Common myeloid progenitor, CD34-positive (primary cell): ENCODE results near the gene ECI1.

Experiments used
- CTCF ChIA-PET: fragments of 350-600 bp; sonication (Branson Sonifier 250); formaldehyde crosslinking; loops from one replicate; lab custom pipeline; 2021; ENCODE audit warnings: antibody characterized with exemption; lab: Charles Lee
- POLR2A ChIA-PET: fragments of 350-600 bp; sonication (Branson Sonifier 250); formaldehyde crosslinking; loops from one replicate; lab custom pipeline; 2021; ENCODE audit warnings: antibody characterized with exemption; lab: Charles Lee
- DNase-seq, 3 donors: peaks; one replicate each; pipeline versions ENCODE4 v3.0.0 to v3.0.0-alpha.2; 2013
- H3K27ac ChIP-seq, 2 experiments: 1 replicate in 1 of 2; 2 replicates in 1 of 2; pipeline ENCODE4 v1.7.0; 2013; ENCODE audit warnings: inconsistent platforms in 2 of 2, low read length in 2 of 2, mild to moderate bottlenecking in 2 of 2, low read depth in 1 of 2, moderate library complexity in 1 of 2; ENCODE audit not compliant: severe bottlenecking in 2 of 2, insufficient read depth in 1 of 2, poor library complexity in 1 of 2
- H3K27me3 ChIP-seq, 5 experiments: replicated peaks in 2 of 5; 1 replicate in 3 of 5; 2 replicates in 2 of 5; pipeline versions ENCODE4 v1.6.1 to v1.7.0; 2013; ENCODE audit warnings: low read length in 4 of 5, mild to moderate bottlenecking in 2 of 5, moderate library complexity in 2 of 5, inconsistent platforms in 1 of 5; ENCODE audit not compliant: insufficient read depth in 5 of 5, control insufficient read depth in 4 of 5
- H3K36me3 ChIP-seq, 4 experiments: 1 replicate in 2 of 4; 2 replicates in 2 of 4; pipeline versions ENCODE4 v1.6.1 to v1.7.0; 2013; ENCODE audit warnings: low read length in 3 of 4, control low read depth in 1 of 4, mild to moderate bottlenecking in 1 of 4; ENCODE audit not compliant: control insufficient read depth in 4 of 4, insufficient read depth in 4 of 4
- H3K4me1 ChIP-seq, 4 experiments: 1 replicate in 3 of 4; 2 replicates in 1 of 4; pipeline versions ENCODE4 v1.6.1 to v1.7.1; 2013; ENCODE audit warnings: low read length in 3 of 4, mild to moderate bottlenecking in 3 of 4, control low read depth in 1 of 4, inconsistent platforms in 1 of 4, moderate library complexity in 1 of 4; ENCODE audit not compliant: control insufficient read depth in 4 of 4, insufficient read depth in 4 of 4; ENCODE audit errors: control extremely low read depth in 1 of 4
- H3K4me3 ChIP-seq, 7 experiments: 1 replicate in 4 of 7; 2 replicates in 3 of 7; pipeline versions ENCODE4 v1.5.1 to v1.7.0; 2013; ENCODE audit warnings: mild to moderate bottlenecking in 7 of 7, low read length in 6 of 7, moderate library complexity in 6 of 7, inconsistent platforms in 2 of 7, low read depth in 2 of 7, control low read depth in 1 of 7; ENCODE audit not compliant: insufficient read depth in 4 of 7, control insufficient read depth in 1 of 7; ENCODE audit errors: extremely low read depth in 1 of 7
- H3K9me3 ChIP-seq, 5 experiments: 1 replicate in 4 of 5; 2 replicates in 1 of 5; pipeline versions ENCODE4 v1.6.1 to v1.7.1; 2013; ENCODE audit warnings: low read length in 4 of 5, mild to moderate bottlenecking in 2 of 5, inconsistent platforms in 1 of 5, low read depth in 1 of 5, moderate library complexity in 1 of 5; ENCODE audit not compliant: control insufficient read depth in 4 of 5, insufficient read depth in 2 of 5; ENCODE audit errors: control extremely low read depth in 1 of 5
- WGBS: methylation state at CpG from one replicate; pipeline ENCODE4 v1.1.5; 2013; ENCODE audit not compliant: insufficient coverage; 5-methylcytosine and 5-hydroxymethylcytosine counted together

The ECI1 gene

GRCh38 chr16:2280461-2280860 is 29.1 kb upstream of the ECI1 start:
- no peak overlapping the region for H3K4me3 ChIP-seq
- no peaks in the 10 kb centered on the region for H3K9me3 ChIP-seq
- no peaks in the 10 kb centered on the region for H3K27me3 ChIP-seq
- no peaks in the 10 kb centered on the region for H3K4me1 ChIP-seq
- DNase-seq, result no peak
- ChIA-PET CTCF (no interaction called here), POLR2A (no interaction called here)
- no peak overlapping the region for H3K27ac ChIP-seq
- H3K36me3 ChIP-seq, result peaks cover 0 to 15% (median 7%) of the 10 kb centered on the region in 4 experiments
- 100% methylated on average over 5 of the region's 8 CpGs for WGBS

GRCh38 chr16:2278956-2279800 is 27.8 kb upstream of the ECI1 start:
- H3K4me1 ChIP-seq, result no peaks in the 10 kb centered on the region
- 93% methylated on average over 25 of the region's 26 CpGs for WGBS
- no peak overlapping the region for H3K4me3 ChIP-seq
- no peaks in the 10 kb centered on the region for H3K9me3 ChIP-seq
- no peak for DNase-seq
- H3K27ac ChIP-seq, result no peak overlapping the region
- H3K27me3 ChIP-seq, result no peaks in the 10 kb centered on the region
- ChIA-PET POLR2A (interaction anchor here (0.6 kb wide), 1 partner anchor 24 kb away, joined by 3 read pairs; no protein-coding TSS in a partner anchor), CTCF (interaction anchor here (1.4 to 1.7 kb wide), 2 partner anchors 9 to 59 kb away, joined by 4 read pairs; no protein-coding TSS in a partner anchor)
- H3K36me3 ChIP-seq, result peaks cover 0 to 11% (median 4%) of the 10 kb centered on the region in 4 experiments

GRCh38 chr16:2278272-2278608 is 26.9 kb upstream of the ECI1 start:
- Histone ChIP-seq H3K27me3 (no peaks in the 10 kb centered on the region), H3K9me3 (no peaks in the 10 kb centered on the region), H3K36me3 (peaks cover 0 to 8% (median 3%) of the 10 kb centered on the region in 4 experiments), H3K27ac (no peak overlapping the region), H3K4me3 (no peak overlapping the region), H3K4me1 (no peaks in the 10 kb centered on the region)
- CTCF ChIA-PET, result interaction anchor here (1.4 to 1.7 kb wide), 2 partner anchors 10 to 60 kb away, joined by 4 read pairs; no protein-coding TSS in a partner anchor
- POLR2A ChIA-PET, result no interaction called here
- DNase-seq, result no peak
- WGBS, result 98% methylated on average over 13 of the region's 14 CpGs

- Histone ChIP-seq H3K4me1 (peaks cover 0 to 1% (median 0%) of the 10 kb centered on the region in 4 experiments), H3K36me3 (peaks cover 0 to 8% (median 3%) of the 10 kb centered on the region in 4 experiments), H3K9me3 (no peaks in the 10 kb centered on the region), H3K27ac (no peak overlapping the region), H3K4me3 (no peak overlapping the region), H3K27me3 (no peaks in the 10 kb centered on the region)
- no peak for DNase-seq
- ChIA-PET CTCF (interaction anchor here (0.7 to 1.4 kb wide), 2 partner anchors 11 to 646 kb away, joined by 3 to 4 read pairs; no protein-coding TSS in a partner anchor), POLR2A (no interaction called here)
- WGBS, result 98% methylated on average over 22 of the region's 25 CpGs
Measured at GRCh38 chr16:2277466-2278271, 26.3 kb upstream of the ECI1 start.

- H3K4me3 ChIP-seq, result no peak overlapping the region
- 93% methylated on average over 23 of the region's 26 CpGs for whole genome bisulfite sequencing
- H3K27me3 ChIP-seq, result no peaks in the 10 kb centered on the region
- POLR2A ChIA-PET, result no interaction called here
- no peak overlapping the region for H3K27ac ChIP-seq
- peaks cover 0 to 4% (median 0%) of the 10 kb centered on the region in 4 experiments for H3K4me1 ChIP-seq
- H3K9me3 ChIP-seq, result no peaks in the 10 kb centered on the region
- CTCF ChIA-PET, result interaction anchor here (0.7 kb wide), 1 partner anchor 647 kb away, joined by 3 read pairs; no protein-coding TSS in a partner anchor
- DNase-seq, result no peak
- peaks cover 0 to 8% (median 3%) of the 10 kb centered on the region in 4 experiments for H3K36me3 ChIP-seq
Measured at GRCh38 chr16:2276368-2277195, 25.2 kb upstream of the ECI1 start.

GRCh38 chr16:2275476-2276367 is 24.3 kb upstream of the ECI1 start:
- no peak overlapping the region for H3K4me3 ChIP-seq
- H3K4me1 ChIP-seq, result peaks cover 0 to 4% (median 0%) of the 10 kb centered on the region in 4 experiments
- WGBS, result 97% methylated on average over 24 of the region's 30 CpGs
- no peaks in the 10 kb centered on the region for H3K9me3 ChIP-seq
- POLR2A ChIA-PET, result no interaction called here
- CTCF ChIA-PET, result no interaction called here
- no peak for DNase-seq
- no peak overlapping the region for H3K27ac ChIP-seq
- H3K36me3 ChIP-seq, result peaks cover 0 to 5% (median 2%) of the 10 kb centered on the region in 4 experiments
- H3K27me3 ChIP-seq, result no peaks in the 10 kb centered on the region
